GM12878 (cell line): Measurements from ENCODE around the gene ZDHHC14.

Experiments used
- CBFB ChIP-seq: IDR thresholded peaks from 2 replicates; pipeline ENCODE4 v1.6.1; 2016; ENCODE audit warnings: antibody characterized with exemption, low read depth
- CHD1 ChIP-seq: IDR thresholded peaks from 2 replicates; pipeline ENCODE4 v1.6.1; 2012; ENCODE audit warnings: low read depth, low read length, improper control_type of control experiment
- FOXK2 ChIP-seq: fragments of 450-650 bp; IDR thresholded peaks from 2 replicates; pipeline ENCODE4 v1.6.1; 2017; ENCODE audit warnings: mild to moderate bottlenecking, moderate library complexity
- MTA2 ChIP-seq: fragments of 450-650 bp; IDR thresholded peaks from 2 replicates; pipeline ENCODE4 v1.6.1; 2016; ENCODE audit warnings: low read depth, mild to moderate bottlenecking, moderate library complexity
- POLR2A ChIP-seq: IDR thresholded peaks from 2 replicates; pipeline ENCODE4 v1.6.1; 2011; ENCODE audit warnings: low read depth, mild to moderate bottlenecking, low read length
- POLR2AphosphoS5 ChIP-seq: IDR thresholded peaks from 2 replicates; pipeline ENCODE4 v1.6.1; 2011; ENCODE audit warnings: mild to moderate bottlenecking, low read length, inconsistent platforms
- SUZ12 ChIP-seq: fragments of 200-600 bp; sonication (generic); IDR thresholded peaks from one replicate; pipeline ENCODE4 v1.6.1; 2018; ENCODE audit warnings: antibody characterized with exemption, mild to moderate bottlenecking; ENCODE audit not compliant: unreplicated experiment
- TF ChIP-seq, protein P1 (sequence below): fragments of 450-650 bp; IDR thresholded peaks from 2 replicates; pipeline ENCODE4 v1.6.1; 2018; ENCODE audit warnings: mild to moderate bottlenecking, low read depth, moderate library complexity; ENCODE audit not compliant: partially characterized antibody
- TF ChIP-seq, protein P2 (sequence below), 3 experiments: IDR thresholded peaks in 2 of 3; conservative IDR thresholded peaks in 1 of 3; 2 replicates each; pipeline ENCODE4 v1.5.1; 2011; ENCODE audit warnings: low read depth in 3 of 3, low read length in 3 of 3, mild to moderate bottlenecking in 3 of 3, control low read depth in 2 of 3, moderate library complexity in 2 of 3, inconsistent platforms in 1 of 3, mixed read lengths in 1 of 3; ENCODE audit not compliant: control insufficient read depth in 2 of 3, insufficient read depth in 1 of 3; ENCODE audit errors: extremely low read depth in 1 of 3

DNA sequence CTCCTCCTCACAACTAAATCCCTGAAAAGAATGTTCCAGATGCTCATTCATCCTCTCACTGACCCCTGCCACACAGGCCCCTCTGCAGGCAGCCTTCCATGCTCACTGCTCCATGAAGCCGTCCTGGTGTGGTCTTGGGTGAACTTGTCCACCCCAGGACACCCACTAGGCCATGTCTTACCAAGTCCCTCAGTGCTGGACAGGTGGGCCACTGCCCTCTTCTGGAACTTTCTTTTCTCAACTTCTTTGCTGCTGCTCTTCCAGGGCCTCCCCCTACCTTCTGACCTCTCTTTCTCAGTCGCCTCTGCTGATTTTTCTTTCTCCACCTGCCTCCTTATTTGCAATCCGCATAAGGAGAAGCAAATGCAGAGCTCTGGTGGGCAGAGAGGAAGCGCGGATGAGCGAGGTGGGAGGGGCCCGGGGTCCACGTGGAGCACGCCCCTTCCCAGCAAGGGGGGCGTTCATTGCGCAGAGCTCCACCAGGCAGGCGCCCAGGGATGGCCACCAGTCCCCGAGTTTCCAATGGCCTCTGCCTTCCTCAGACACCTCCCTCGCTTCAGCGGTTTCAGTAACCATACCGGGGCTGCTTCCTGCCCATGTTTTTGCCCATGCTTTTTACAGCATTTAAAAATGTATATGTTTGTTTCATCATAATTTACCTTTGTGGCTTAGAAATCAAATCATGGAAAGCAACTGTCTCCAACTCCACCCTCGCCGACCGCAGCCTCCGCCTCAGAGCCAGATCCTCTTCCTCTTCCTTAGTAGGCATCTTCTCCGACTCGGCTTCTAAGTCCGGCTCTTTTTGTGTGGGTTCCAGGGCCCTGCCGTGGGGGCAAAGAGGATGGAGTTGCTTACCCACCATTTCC lies 129.6 kb downstream of the ZDHHC14 start:
- TF ChIP-seq, protein P1, sequence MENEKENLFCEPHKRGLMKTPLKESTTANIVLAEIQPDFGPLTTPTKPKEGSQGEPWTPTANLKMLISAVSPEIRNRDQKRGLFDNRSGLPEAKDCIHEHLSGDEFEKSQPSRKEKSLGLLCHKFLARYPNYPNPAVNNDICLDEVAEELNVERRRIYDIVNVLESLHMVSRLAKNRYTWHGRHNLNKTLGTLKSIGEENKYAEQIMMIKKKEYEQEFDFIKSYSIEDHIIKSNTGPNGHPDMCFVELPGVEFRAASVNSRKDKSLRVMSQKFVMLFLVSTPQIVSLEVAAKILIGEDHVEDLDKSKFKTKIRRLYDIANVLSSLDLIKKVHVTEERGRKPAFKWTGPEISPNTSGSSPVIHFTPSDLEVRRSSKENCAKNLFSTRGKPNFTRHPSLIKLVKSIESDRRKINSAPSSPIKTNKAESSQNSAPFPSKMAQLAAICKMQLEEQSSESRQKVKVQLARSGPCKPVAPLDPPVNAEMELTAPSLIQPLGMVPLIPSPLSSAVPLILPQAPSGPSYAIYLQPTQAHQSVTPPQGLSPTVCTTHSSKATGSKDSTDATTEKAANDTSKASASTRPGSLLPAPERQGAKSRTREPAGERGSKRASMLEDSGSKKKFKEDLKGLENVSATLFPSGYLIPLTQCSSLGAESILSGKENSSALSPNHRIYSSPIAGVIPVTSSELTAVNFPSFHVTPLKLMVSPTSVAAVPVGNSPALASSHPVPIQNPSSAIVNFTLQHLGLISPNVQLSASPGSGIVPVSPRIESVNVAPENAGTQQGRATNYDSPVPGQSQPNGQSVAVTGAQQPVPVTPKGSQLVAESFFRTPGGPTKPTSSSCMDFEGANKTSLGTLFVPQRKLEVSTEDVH, result no peak
- TF ChIP-seq MTA2 (no peak), FOXK2 (no peak), CHD1 (no peak), POLR2AphosphoS5 (no peak), SUZ12 (no peak), POLR2A (no peak), CBFB (no peak)
- TF ChIP-seq, protein P2, sequence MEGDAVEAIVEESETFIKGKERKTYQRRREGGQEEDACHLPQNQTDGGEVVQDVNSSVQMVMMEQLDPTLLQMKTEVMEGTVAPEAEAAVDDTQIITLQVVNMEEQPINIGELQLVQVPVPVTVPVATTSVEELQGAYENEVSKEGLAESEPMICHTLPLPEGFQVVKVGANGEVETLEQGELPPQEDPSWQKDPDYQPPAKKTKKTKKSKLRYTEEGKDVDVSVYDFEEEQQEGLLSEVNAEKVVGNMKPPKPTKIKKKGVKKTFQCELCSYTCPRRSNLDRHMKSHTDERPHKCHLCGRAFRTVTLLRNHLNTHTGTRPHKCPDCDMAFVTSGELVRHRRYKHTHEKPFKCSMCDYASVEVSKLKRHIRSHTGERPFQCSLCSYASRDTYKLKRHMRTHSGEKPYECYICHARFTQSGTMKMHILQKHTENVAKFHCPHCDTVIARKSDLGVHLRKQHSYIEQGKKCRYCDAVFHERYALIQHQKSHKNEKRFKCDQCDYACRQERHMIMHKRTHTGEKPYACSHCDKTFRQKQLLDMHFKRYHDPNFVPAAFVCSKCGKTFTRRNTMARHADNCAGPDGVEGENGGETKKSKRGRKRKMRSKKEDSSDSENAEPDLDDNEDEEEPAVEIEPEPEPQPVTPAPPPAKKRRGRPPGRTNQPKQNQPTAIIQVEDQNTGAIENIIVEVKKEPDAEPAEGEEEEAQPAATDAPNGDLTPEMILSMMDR (IDR thresholded peaks at IDR 0.05 in 2 of 3, conservative IDR thresholded peaks at IDR 0.05 in 1 of 3; ENCODE audit: control insufficient read depth in 2 of 3, extremely low read depth in 1 of 3, insufficient read depth in 1 of 3, low read depth in 3 of 3, low read length in 3 of 3), result no peak
